ENCODE measurements around the gene FYN. TPM values are rescaled to one million over a fixed set of nuclear protein-coding genes. Genes with fewer than 3 reads are reported as not detected.
"Not testable (repeated sequence)": the region's sequence is repeated elsewhere in the genome, so short reads cannot be mapped to it uniquely, and the experiment has no call there.

Gene FYN
- polyA plus RNA-seq, 1 donor (not counting 4 experiments of a cell fraction or from before 2014, with no cell fraction given), result 24.7 TPM

DNA sequence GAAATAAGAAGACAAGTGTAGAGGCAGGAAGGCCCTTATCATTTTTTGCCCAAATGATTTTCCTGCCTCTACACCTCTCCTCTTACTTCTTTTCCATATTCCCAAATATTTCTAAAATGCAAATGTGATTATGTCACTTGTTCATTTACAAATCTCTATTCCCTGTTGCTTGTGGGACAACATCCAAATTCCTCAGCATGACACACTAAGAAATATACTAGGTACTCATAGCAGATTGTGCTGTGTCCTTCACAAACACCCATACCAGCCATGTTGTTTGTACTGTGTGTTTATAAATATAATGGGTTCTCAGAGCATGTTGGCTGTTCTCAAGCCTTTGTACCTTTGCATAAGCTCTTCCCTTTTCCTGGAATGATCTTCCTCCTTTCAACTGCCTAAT is 17.7 kb upstream of the FYN start:
- Histone ChIP-seq H3K27ac (ENCODE audit: control insufficient read depth, insufficient read depth, low read length) (no peak overlapping the region), H3K4me3 (ENCODE audit: control insufficient read depth in 2 of 3, extremely low read depth in 1 of 3, insufficient read depth in 2 of 3, low read depth in 1 of 3, low read length in 3 of 3) (no peak overlapping the region), H3K9me3 (ENCODE audit: control insufficient read depth, low read depth, low read length) (no peaks in the 10 kb centered on the region), H3K9me1 (ENCODE audit: control insufficient read depth, extremely low read depth, insufficient read depth, low read length) (no peaks in the 10 kb centered on the region), H3K36me3 (ENCODE audit: control insufficient read depth in 2 of 2, extremely low read depth in 1 of 2, insufficient read depth in 2 of 2, low read length in 2 of 2) (no peaks in the 10 kb centered on the region), H3K27me3 (ENCODE audit: control insufficient read depth, extremely low read depth, insufficient read depth, low read length) (no peaks in the 10 kb centered on the region), H3K4me1 (ENCODE audit: control insufficient read depth, extremely low read depth, insufficient read depth, low read length) (peaks cover 8% of the 10 kb centered on the region), H4K20me1 (ENCODE audit: control insufficient read depth, extremely low read depth, insufficient read depth, low read length) (no peaks in the 10 kb centered on the region), H3K9ac (ENCODE audit: control insufficient read depth, extremely low read depth, insufficient read depth, low read length) (no peak overlapping the region), H3K79me2 (ENCODE audit: control insufficient read depth, insufficient read depth, low read length) (no peaks in the 10 kb centered on the region), H2AFZ (ENCODE audit: control insufficient read depth, low read length) (no peak overlapping the region), H3K4me2 (ENCODE audit: control insufficient read depth, extremely low read depth, insufficient read depth, low read depth, low read length) (no peak overlapping the region)
- FAIRE-seq (no peak), DNase-seq (ENCODE audit: low read depth, low spot score) (no peak)
- dilution Hi-C loops (cut with MboI; ENCODE audit: extremely low pct_ligation_motif_present, low sequenced_read_pairs), result no loop called here
- TF ChIP-seq EZH2 (IDR thresholded peaks at IDR 0.05; ENCODE audit: low read length), result no peak
- TF ChIP-seq, protein P1, sequence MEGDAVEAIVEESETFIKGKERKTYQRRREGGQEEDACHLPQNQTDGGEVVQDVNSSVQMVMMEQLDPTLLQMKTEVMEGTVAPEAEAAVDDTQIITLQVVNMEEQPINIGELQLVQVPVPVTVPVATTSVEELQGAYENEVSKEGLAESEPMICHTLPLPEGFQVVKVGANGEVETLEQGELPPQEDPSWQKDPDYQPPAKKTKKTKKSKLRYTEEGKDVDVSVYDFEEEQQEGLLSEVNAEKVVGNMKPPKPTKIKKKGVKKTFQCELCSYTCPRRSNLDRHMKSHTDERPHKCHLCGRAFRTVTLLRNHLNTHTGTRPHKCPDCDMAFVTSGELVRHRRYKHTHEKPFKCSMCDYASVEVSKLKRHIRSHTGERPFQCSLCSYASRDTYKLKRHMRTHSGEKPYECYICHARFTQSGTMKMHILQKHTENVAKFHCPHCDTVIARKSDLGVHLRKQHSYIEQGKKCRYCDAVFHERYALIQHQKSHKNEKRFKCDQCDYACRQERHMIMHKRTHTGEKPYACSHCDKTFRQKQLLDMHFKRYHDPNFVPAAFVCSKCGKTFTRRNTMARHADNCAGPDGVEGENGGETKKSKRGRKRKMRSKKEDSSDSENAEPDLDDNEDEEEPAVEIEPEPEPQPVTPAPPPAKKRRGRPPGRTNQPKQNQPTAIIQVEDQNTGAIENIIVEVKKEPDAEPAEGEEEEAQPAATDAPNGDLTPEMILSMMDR (optimal IDR thresholded peaks at IDR 0.05 in 1 of 3, IDR thresholded peaks at IDR 0.05 in 1 of 3, conservative IDR thresholded peaks at IDR 0.05 in 1 of 3; ENCODE audit: extremely low read depth in 1 of 3, insufficient read depth in 2 of 3, low read length in 3 of 3), result no peak

DNA sequence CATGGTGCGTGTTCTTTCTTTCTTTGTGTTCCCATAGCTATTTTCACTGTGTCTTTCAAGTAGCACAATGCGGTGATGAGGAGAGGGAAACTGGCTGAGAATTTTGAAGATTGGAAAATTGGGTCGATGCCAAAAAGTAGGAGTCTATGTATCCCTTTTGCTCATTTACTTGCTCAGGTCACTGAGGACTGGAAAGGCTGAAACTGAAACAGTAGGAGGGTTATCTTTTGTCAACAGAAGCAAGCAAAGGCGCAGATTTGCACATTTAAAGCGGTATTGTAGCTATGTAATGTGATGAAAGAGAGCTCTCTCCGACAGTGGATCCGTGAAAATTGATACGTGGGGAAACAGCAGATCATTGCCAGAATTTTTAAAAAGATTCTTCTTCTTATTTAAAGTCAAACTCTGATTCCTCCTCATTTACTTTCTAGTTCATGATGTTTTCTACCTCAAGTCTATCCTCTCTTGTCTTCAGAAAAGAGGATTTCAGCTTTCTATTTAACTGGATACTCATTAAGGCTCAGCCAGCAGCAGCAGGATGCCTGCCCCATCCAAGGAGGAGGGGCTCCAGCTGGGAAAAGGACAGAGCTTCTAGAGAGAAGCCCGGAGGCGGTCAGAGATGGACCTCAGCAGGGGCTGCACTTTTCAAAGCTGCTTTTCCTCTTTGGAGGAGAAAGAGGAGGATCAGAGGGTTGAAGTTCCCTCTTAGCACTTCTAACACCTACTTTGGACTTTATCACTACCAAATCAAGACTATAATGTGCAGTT is 15.9 kb upstream of the FYN start:
- TF ChIP-seq, protein P1 (optimal IDR thresholded peaks at IDR 0.05 in 1 of 3, IDR thresholded peaks at IDR 0.05 in 1 of 3, conservative IDR thresholded peaks at IDR 0.05 in 1 of 3; ENCODE audit: extremely low read depth in 1 of 3, insufficient read depth in 2 of 3, low read length in 3 of 3), result no peak
- no peak for TF ChIP-seq EZH2 (IDR thresholded peaks at IDR 0.05; ENCODE audit: low read length)
- Histone ChIP-seq H3K9me3 (ENCODE audit: control insufficient read depth, low read depth, low read length) (no peaks in the 10 kb centered on the region), H3K27ac (ENCODE audit: control insufficient read depth, insufficient read depth, low read length) (no peak overlapping the region), H3K4me3 (ENCODE audit: control insufficient read depth in 2 of 3, extremely low read depth in 1 of 3, insufficient read depth in 2 of 3, low read depth in 1 of 3, low read length in 3 of 3) (no peak overlapping the region), H3K4me1 (ENCODE audit: control insufficient read depth, extremely low read depth, insufficient read depth, low read length) (peaks cover 2% of the 10 kb centered on the region), H3K79me2 (ENCODE audit: control insufficient read depth, insufficient read depth, low read length) (no peaks in the 10 kb centered on the region), H3K9ac (ENCODE audit: control insufficient read depth, extremely low read depth, insufficient read depth, low read length) (no peak overlapping the region), H3K9me1 (ENCODE audit: control insufficient read depth, extremely low read depth, insufficient read depth, low read length) (no peaks in the 10 kb centered on the region), H3K4me2 (ENCODE audit: control insufficient read depth, extremely low read depth, insufficient read depth, low read depth, low read length) (no peak overlapping the region), H4K20me1 (ENCODE audit: control insufficient read depth, extremely low read depth, insufficient read depth, low read length) (no peaks in the 10 kb centered on the region), H3K27me3 (ENCODE audit: control insufficient read depth, extremely low read depth, insufficient read depth, low read length) (no peaks in the 10 kb centered on the region), H2AFZ (ENCODE audit: control insufficient read depth, low read length) (no peak overlapping the region), H3K36me3 (ENCODE audit: control insufficient read depth in 2 of 2, extremely low read depth in 1 of 2, insufficient read depth in 2 of 2, low read length in 2 of 2) (no peaks in the 10 kb centered on the region)
- DNase-seq (ENCODE audit: low read depth, low spot score), result no peak
- dilution Hi-C loops (cut with MboI; ENCODE audit: extremely low pct_ligation_motif_present, low sequenced_read_pairs), result no loop called here
- FAIRE-seq, result no peak

DNA sequence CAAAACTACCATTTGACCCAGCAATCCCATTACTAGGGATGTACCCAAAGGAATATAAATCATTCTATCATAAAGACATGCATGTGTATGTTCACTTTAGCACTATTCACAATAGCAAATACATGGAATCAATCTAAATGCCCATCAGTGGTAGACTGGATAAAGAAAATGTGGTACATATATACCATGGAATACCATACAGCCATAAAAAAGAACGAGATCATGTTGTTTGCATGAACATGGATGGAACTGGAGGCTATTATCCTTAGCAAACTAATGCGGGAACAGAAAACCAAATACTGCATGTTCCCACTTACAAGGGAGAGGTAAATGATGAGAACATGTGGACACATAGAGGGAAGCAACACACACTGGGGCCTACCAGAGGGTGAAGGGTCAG is 13.5 kb upstream of the FYN start:
- H3K27me3 ChIP-seq (ENCODE audit: control insufficient read depth, extremely low read depth, insufficient read depth, low read length); H2AFZ ChIP-seq (ENCODE audit: control insufficient read depth, low read length); H3K4me2 ChIP-seq (ENCODE audit: control insufficient read depth, extremely low read depth, insufficient read depth, low read depth, low read length); H3K9me1 ChIP-seq (ENCODE audit: control insufficient read depth, extremely low read depth, insufficient read depth, low read length); H4K20me1 ChIP-seq (ENCODE audit: control insufficient read depth, extremely low read depth, insufficient read depth, low read length); H3K4me1 ChIP-seq (ENCODE audit: control insufficient read depth, extremely low read depth, insufficient read depth, low read length); H3K27ac ChIP-seq (ENCODE audit: control insufficient read depth, insufficient read depth, low read length); H3K4me3 ChIP-seq (ENCODE audit: control insufficient read depth in 2 of 3, extremely low read depth in 1 of 3, insufficient read depth in 2 of 3, low read depth in 1 of 3, low read length in 3 of 3); H3K9ac ChIP-seq (ENCODE audit: control insufficient read depth, extremely low read depth, insufficient read depth, low read length); dilution Hi-C loops (cut with MboI; ENCODE audit: extremely low pct_ligation_motif_present, low sequenced_read_pairs); FAIRE-seq; H3K9me3 ChIP-seq (ENCODE audit: control insufficient read depth, low read depth, low read length); DNase-seq (ENCODE audit: low read depth, low spot score); H3K79me2 ChIP-seq (ENCODE audit: control insufficient read depth, insufficient read depth, low read length); H3K36me3 ChIP-seq (ENCODE audit: control insufficient read depth in 2 of 2, extremely low read depth in 1 of 2, insufficient read depth in 2 of 2, low read length in 2 of 2): not testable (repeated sequence)
